CD1c-positive myeloid dendritic cell (primary cell): ENCODE measurements around the gene RNF34.

ENCODE experiments used
- DNase-seq: peaks from one replicate; pipeline ENCODE4 v3.0.0-alpha.2; 2016; ENCODE audit errors: extremely low spot score

RNF34 gene

GRCh38 chr12:121439715-121440114, 39.8 kb downstream of the RNF34 start:
- DNase-seq, result no peak

DNA sequence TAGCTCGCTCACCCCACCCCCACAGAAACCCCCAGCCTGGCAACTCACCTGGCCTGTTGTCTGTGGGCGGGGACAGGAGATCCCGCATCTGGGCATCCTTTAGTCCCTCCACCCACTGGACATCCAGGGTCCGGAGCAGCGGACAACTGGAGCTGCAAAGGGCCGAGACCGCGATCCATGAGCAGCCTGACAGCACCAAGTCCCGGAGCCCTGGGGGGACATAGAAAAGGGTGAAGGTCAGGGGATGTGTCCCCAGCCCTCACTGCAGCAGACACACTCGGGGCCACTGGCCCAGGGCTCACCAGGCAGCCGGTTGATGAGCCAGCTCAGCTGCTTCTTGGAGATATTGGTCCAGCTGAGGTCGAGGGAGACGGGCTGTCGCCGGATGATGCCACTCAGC, 40.9 kb downstream of the RNF34 start:
- DNase-seq, result no peak

DNA sequence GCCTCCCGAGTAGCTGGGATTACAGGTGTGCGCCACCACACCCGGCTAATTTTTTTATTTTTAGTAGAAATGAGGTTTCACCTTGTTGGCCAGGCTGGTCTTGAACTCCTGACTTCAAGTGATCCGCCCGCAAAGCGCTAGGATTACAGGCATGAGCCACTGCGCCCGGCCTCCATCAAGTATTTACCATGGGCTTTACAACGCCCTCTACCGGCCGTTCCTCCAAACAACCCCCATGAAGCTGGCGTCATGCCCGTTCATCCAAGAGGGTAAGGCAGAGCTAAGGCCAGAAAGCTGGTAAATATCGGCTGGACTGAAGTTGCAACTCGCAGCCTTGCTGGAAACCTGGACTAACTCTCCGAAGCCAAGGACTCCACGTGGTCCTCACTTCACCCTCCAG, 41.6 kb downstream of the RNF34 start:
- no peak for DNase-seq

DNA sequence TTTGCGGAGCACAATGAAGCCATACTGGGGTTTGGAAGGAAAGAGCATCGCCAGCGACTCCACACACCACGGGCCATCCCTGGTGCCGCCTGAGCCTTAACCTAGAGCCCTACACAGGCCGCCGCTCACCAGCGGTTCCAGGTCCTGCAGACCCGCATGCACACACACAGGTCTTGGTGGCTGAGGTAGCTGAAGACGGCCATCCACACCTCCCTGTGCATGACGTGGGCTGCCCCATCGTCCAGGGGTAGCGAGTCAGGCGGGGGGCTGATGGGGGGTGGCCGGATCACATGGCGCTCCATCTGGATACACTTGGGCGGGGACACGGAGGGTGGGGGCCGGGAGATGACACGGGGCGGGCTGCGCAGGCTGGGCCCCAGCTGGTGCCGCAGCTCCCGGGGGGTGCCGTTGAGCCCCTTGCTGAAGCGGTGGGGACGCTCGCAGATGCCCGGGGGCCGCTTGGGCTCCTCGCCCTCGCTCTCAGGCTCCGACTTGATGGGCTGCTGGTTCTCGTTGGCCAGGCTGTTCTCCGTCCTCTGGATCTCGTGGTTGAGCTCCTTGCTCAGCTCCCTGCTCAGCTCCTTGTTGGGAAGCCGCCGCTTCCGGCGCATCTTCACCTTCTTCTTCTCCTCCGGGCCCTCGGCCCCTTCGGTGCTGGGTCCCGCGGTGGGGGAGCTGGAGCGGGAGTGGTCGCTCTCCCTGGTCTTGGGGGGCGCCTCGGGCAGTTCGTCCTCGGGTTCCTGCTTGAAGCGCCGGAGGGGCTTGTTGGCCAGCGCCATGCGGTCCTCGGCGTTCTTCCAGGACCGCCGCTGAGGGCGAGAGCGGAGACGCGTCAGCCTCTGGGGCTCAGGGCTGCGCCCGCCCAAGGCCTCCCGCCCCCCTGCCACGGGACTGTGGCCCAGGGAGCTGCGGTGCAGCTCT, 42.4 kb downstream of the RNF34 start:
- no peak for DNase-seq

GRCh38 chr12:121443193-121443870, 43.4 kb downstream of the RNF34 start:
- DNase-seq, result peak; percentile 82

- no peak for DNase-seq
These were observed 44.3 kb downstream of the RNF34 start for GRCh38 chr12:121443911-121444841.

DNA sequence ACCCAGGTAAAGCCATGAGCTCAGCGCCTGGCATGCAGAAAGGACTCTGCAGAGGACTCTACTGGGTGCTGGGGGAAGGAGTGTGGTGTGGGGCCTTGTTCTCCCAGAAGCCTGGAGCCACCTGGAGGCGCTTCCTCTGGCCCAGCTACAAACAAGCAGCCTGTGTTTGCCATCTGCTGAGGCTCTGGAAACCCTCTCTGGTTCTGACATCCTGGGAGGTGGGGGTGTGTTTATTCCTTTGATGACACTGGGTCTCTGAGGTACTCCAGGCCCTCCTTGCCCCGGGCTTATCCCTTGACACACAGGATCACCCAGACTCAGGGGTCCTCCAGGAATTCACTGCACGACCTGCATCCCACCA, 44.9 kb downstream of the RNF34 start:
- DNase-seq, result no peak

GRCh38 chr12:121446750-121447149, 46.8 kb downstream of the RNF34 start:
- DNase-seq, result no peak

GRCh38 chr12:121448771-121449315, 48.9 kb downstream of the RNF34 start:
- DNase-seq, result no peak

GRCh38 chr12:121451961-121452339, 52.0 kb downstream of the RNF34 start:
- peak; percentile 75 for DNase-seq

DNA sequence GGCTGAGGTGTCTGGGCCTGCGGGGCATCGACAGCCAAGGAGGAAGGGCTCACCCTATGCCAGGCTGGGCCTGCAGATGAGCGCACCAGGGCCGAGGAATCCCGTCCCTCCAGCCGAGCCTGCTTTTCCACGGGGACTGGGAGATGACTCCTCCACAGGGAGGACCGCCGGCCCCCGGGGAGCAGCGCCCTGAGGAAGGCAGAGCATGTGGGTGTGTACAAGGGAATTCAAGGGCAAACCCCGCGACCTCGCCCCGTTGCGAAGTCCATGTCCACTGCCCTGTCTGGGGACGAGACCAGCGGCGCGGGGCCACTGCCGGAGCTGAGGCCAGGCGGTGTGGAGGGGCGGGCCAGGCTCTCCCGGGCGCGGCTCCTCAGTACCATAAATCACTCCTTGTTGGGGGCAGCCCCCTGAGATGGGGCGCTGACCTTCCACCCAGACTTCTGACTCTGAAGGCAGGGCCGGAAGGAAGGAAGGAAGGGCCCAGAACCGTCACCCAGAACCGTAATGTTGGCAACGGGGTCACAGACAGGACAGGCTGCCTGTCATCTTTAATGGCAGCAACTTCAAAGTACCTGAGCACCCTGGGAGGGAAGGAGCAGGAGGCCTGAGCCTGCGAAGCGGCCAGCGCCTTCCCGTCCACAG, 52.5 kb downstream of the RNF34 start:
- peak; percentile 37 for DNase-seq

DNA sequence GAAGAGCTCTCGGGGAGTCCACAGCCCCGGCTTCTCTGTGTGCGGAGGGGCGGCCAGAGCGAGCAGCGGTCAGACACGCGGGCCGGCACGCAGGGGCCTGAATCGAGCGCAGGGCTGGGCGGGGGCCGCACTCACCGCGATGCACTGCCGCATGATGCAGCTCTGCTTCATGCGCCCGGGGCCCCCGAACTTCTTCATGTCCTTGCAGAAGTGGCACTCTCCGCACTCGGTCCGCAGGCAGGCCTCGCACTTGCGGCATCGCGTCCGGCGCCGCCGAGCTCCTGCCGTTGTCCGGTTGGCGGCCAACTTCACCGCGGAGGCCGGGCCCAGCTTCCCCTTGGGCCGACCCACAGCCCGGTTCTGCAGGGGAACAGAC, 53.1 kb downstream of the RNF34 start:
- no peak for DNase-seq

GRCh38 chr12:121453629-121454028, 53.7 kb downstream of the RNF34 start:
- DNase-seq, result no peak

DNA sequence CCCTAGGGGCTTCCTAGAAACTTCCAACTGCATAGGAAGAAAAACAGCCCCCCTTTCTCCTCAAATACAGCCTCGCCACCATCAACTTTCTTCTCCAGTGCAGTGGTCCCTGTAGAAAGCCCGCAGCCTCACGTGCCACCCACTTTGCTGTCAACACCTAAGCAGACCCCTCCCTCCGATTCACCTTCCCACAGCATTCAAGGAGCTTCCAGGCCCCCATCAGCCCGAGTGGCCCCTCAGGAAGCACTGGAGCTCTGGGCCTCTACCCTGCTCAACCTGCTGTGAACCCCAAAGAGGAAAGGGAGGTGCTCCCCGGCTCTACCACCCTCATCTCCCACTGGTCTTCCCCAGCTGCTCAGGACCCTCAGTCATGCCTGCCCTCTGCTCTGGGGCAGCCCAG, 55.0 kb downstream of the RNF34 start:
- DNase-seq, result no peak

GRCh38 chr12:121455766-121456420, 56.0 kb downstream of the RNF34 start:
- no peak for DNase-seq

- no peak for DNase-seq
These were observed 56.6 kb downstream of the RNF34 start for GRCh38 chr12:121456551-121456950.

DNA sequence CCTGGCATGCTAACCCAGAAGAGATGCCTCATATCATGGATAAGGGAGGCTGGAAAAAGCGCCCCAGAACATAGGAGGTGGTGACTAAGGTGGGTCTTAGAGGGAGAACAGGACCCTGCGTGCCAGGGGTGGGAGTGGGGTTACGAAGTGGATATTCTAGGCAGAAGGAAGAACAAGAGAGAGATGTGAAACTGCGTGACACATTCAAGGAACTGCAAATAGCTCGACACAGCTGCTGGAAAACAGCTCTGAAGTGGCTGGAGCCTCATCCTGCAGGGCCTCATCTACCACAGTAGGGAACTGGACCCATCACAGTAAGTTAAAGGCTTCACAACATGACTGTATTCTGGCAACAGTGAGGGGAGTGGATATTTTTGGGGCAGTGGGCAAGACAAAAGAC, 61.1 kb downstream of the RNF34 start:
- peak; percentile 85 for DNase-seq

DNA sequence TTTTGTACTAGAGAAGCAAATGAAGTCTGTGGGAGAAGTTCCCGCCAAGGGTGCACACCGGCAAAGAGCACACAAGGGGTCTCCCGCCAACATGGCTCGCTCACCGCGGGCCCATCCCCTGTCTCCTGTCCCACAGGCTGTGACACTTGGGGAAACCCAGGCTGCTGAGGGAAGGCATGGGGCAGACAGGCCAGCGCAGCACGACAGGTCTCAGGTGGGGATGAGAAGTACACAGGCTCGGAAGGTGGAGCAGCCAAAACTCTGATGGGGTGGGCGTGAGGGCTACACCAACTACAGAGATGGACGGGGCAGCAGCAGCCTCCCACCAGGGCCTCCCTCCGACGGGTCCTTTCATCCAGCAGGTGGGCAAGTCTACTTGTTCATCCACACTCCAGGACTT, 64.4 kb downstream of the RNF34 start:
- no peak for DNase-seq

- DNase-seq, result peak; percentile 60
These were observed 66.2 kb downstream of the RNF34 start for GRCh38 chr12:121465921-121466793.
